Uterus (tissue), 2 donors: Measurements from ENCODE around the gene ANKRD11.

ENCODE experiments used
- CTCF ChIP-seq, 4 experiments: fragments of 200-600 bp in 2 of 4; fragments of 450-650 bp in 2 of 4; sonication (generic) in 2 of 4; IDR thresholded peaks; one replicate each; pipeline ENCODE4 v1.5.1; 2016 to 2019; ENCODE audit warnings: antibody characterized with exemption in 4 of 4, mild to moderate bottlenecking in 2 of 4, moderate library complexity in 1 of 4
- POLR2A ChIP-seq, 2 donors: fragments of 450-650 bp; IDR thresholded peaks; one replicate each; pipeline ENCODE4 v1.6.1; 2016; ENCODE audit warnings: antibody characterized with exemption in 2 of 2, mild to moderate bottlenecking in 1 of 2, moderate library complexity in 1 of 2

GRCh38 chr16:89397331-89397861 is 93.0 kb downstream of the ANKRD11 start:
- TF ChIP-seq CTCF (IDR thresholded peaks at IDR 0.05) (no peak), POLR2A (IDR thresholded peaks at IDR 0.05) (no peak)
